Right lung (tissue), 5 donors: Measurements from ENCODE around the gene NFE2L1. TPM values are rescaled to one million over a fixed set of nuclear protein-coding genes. Genes with fewer than 3 reads are reported as not detected.
"Not testable (repeated sequence)": the region's sequence is repeated elsewhere in the genome, so short reads cannot be mapped to it uniquely, and the experiment has no call there.

ENCODE experiments used
- DNase-seq, 2 donors: peaks; one replicate each; pipeline ENCODE4 v3.0.0-alpha.2; 2013
- polyA plus RNA-seq, 5 donors: library from polyadenylated mRNA; unstranded; fragments of 120-200 nt; gene quantifications; one replicate each; pipeline versions ENCODE4 v1.2.1 to v1.2.3, GENCODE V29; 2013; ENCODE audit warnings: inconsistent platforms in 1 of 5, low replicate concordance in 1 of 5; ENCODE audit not compliant: insufficient read length in 5 of 5, insufficient read depth in 1 of 5

The NFE2L1 gene
- polyA plus RNA-seq, 5 donors = 102 to 127 (median 120) TPM

GRCh38 chr17:48022901-48023300 lies 25.3 kb upstream of the NFE2L1 start:
- DNase-seq = no peak

DNA sequence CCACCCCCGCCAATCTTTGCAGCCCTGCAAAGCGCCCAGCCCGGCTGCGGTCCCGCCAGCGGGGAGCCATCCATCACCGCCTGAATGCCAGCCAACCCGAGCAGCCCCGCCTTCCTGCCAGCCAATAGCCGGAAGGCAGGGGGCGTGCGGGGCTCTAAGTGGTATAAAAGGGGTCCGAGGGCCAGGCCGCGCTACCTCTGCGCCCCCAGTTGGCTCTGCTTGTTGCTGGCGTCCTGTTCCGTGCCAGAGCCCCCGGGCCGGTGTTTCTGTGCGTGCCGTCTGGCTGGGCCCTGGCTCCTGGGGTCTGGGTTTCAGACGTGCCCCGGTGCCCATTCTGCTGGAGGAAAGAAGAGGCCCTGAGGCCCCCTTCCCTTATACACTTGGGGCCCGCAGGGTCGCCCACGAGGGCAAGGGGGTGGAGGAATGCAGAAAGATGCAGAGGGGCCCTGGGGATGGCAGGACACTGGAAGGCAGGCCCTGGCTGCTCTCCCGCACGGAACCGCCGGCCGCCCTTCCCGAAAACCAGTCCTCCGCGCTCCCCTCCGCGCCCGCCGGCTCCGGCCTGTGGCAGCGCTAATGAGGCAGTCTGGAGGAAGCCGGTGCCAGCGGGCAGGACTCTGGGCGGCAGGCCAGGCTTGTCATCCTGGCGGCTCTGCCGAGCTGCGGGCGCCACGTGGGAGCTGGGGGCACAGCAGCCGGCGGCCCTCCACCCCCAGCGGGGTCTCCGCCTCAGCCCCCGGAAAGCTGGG lies 24.6 kb upstream of the NFE2L1 start:
- DNase-seq = peak in 1 of 2 donors; percentile 61

DNA sequence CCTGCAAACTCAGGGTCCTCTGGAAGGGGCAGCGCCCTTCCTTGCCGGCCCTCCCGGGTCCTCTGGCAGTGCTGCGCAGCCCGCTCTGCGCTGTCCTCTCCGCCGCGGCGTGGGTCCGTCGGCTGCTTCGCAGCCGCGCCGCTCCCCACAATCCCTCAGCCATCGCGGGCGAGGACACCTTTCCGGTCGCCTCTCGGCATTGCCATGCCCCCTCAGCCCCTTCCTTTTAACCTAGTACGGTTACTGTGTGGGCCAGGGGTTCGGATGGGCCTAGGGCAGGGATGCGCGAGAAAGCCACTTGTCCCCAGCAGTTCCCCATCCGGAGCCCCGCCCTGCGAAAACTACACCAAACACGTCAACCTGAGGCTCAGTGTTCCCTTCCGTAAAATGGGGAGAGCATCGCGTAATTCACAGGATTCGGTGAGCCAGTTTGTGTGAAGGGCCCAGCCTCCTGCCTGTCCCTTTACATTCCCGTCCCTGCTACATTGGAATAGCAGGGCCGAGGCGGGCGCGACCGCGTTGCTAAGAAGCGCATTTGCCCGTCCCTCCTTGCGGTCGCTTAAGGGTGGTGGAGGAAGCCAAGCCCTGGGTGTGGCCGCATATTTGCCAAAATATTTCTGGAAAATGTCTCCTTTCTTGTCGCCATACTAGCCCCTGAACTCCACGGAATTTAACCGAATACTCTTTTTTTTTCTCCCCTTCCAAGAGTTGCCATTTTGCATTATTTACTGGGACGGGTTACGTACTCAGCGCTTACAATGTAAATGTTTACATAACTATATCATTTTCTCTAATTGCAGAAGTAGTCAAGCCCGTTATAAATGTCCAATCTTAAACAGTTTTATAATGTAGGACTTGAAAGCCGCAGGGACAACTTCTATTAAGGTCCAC lies 23.8 kb upstream of the NFE2L1 start:
- no peak for DNase-seq

GRCh38 chr17:48025040-48025903 lies 22.9 kb upstream of the NFE2L1 start:
- peak; percentile 95 to 97 for DNase-seq

GRCh38 chr17:48025904-48026501 lies 22.2 kb upstream of the NFE2L1 start:
- DNase-seq = no peak

DNA sequence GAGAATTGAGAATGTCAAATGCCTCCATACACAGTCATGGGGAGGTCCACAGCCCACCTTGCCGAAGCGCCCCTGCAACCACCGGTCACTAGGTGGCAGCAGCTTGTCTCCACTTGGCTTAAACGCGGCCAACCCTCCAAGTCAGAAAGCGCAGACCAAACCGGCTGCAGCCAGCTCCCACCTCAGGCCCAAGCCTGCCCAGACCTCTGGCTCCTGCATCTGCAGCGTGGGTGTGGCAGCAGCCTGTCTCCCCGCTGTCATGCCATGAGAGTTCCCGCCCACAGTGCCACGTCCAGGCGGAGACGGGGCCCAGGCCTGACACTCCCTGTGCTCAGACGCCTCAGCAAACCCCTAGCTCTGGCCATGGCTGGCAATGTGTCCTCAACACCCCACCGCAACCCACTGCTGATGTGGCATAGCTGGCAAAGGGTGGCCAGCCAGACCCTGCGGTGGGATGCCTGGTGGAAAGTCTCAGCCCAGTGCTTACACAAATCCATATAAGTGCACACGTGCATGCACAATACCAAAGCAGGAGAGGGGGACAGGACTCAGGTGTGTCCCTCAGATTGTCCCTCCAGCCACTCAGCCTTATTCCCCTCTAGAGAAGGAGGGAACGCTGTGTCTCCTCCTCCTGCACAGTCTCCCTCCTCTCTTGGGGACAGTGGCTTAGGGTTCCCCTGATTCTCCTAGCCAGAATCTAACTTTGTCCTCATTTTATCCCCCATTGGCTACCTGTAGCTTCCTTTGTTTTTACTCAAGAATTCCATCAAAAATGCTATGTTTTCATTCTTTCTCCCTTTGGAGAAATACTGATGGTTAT lies 21.4 kb upstream of the NFE2L1 start:
- DNase-seq = peak; percentile 72 to 85

- DNase-seq = no peak
These were observed 20.7 kb upstream of the NFE2L1 start for GRCh38 chr17:48027322-48027981.

- DNase-seq = no peak
These were observed 19.4 kb upstream of the NFE2L1 start for GRCh38 chr17:48028736-48029135.

GRCh38 chr17:48030531-48030930 lies 17.6 kb upstream of the NFE2L1 start:
- no peak for DNase-seq

- no peak for DNase-seq
These were observed 16.2 kb upstream of the NFE2L1 start for GRCh38 chr17:48031966-48032365.

DNA sequence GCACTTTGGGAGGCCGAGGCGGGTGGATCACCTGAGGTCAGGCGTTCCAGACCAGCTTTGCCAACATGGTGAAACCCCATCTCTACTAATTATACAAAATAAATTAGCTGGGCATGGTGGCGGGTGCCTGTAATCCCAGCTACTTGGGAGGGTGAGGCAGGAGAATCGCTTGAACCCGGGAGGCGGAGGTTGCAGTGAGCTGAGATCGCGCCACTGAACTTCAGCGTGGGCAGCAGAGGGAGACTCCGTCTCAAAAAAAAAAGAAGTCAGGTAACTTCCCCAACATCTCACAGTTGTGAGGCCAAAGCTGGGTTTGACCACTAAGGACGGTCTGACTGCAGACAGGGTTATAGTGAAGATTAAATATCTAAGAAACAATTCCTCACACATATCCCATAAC lies 13.4 kb upstream of the NFE2L1 start:
- DNase-seq = not testable (repeated sequence)

DNA sequence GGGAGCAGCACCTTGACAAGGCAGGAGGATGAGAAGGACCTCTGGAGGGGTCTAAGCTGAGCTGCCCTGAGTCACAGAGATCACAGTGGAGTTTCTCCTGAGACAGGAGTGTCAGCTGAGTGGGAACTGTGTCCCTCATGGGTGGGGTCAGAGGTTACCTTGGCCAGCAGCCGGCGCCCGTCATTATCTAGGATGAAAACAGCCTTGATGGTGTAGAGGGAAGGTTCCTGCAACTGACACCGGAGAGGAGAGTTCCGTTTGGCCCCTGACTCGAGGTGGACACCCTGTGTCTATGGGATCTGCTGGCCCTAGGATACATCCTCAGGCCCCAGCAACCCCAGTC lies 11.5 kb upstream of the NFE2L1 start:
- no peak for DNase-seq

- peak in 1 of 2 donors; percentile 29 for DNase-seq
These were observed 10.9 kb upstream of the NFE2L1 start, which contains the start of gene COPZ2 for GRCh38 chr17:48037036-48037837. TSS of gene COPZ2 (minus strand) at chr17:48037797. CDS start at chr17:48037777, 20 bp downstream.

DNA sequence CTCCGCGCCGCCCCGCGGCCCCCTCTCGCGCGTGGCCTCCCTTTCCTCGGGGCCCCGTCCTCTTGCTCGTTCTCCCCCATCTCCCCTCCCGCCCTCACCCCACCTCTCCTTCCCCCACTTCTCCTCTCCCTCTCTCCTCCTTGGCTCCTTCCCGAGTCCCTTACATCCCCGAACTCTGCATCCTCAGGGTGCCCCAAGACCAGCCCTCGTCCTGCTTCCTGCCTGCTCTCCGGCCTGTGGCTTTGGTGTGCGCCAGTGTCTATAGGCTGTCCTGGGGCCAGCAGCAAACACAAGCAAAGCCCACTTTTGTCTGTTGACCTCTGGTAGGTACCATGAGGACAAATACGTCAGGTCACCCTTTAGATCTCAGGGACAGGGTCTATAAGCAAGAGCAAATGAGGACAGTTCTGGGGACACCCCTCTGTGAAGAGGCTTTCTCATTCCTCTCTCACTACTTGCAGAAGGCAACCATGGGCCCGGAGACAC lies 10.3 kb upstream of the NFE2L1 start:
- DNase-seq = no peak

DNA sequence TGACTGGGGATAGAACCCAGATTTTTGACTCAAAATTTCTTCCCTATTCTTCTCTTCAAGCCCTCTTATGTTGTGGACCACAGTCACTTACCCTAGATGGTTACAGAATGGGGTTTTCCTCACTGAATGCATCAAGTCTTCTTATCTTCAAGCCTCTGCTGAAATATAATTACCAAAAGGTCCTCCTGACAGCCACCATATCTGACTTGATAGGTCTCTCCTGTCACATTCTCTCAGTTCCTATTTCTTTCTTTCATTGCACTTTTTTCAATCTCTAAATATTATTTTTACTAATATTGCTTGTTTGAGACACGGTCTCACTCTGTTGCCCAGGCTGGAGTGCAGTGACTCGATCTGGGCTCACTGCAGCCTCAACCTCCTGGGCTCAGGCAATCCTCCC lies 9.5 kb upstream of the NFE2L1 start:
- no peak for DNase-seq

- DNase-seq = no peak
These were observed 5.0 kb upstream of the NFE2L1 start for GRCh38 chr17:48043176-48043575.

DNA sequence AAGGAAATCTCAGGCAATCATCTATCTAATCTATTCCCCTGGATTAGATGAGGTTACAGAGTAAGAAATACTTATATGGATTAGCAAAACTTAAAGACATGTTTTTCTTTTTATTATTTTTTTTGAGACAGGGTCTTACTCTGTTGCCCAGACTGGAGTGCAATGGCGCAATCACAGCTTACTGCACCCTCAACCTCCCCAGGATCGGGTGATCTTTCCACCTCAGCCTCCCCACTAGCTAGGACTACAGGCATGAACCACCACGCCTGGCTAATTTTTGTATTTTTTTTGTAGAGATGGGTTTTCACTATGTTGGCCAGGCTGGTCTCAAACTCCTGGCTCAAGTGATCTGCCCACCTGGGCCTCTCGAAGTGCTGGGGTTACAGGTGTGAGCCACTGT lies 3.3 kb upstream of the NFE2L1 start:
- DNase-seq = no peak

- no peak for DNase-seq
These were observed 2.7 kb upstream of the NFE2L1 start for GRCh38 chr17:48045316-48046001.
